OCI-LY3 (cell line): ENCODE data around the gene INSM2.

Source experiments
- CTCF ChIP-seq: fragments of 200-600, 300-600 bp; sonication (generic); IDR thresholded peaks from 2 replicates; pipeline ENCODE4 v1.5.1; 2014; ENCODE audit warnings: antibody characterized with exemption, low read length, low read depth
- EZH2phosphoT487 ChIP-seq: fragments of 200-600 bp; shearing (Covaris generic); IDR thresholded peaks from 2 replicates; pipeline ENCODE4 v1.6.1; 2018; ENCODE audit warnings: antibody characterized with exemption, mixed run types, low read depth

- TF ChIP-seq CTCF: no peak
- TF ChIP-seq EZH2phosphoT487: no peak
Observed at GRCh38 chr14:35543006-35543405, 9.0 kb downstream of the INSM2 start.
